Panc1 (cell line): ENCODE measurements around the gene ASCC1. TPM values are rescaled to one million over a fixed set of nuclear protein-coding genes. Genes with fewer than 3 reads are reported as not detected.

ENCODE experiments used
- ATAC-seq: fragments of 200-7000 bp; cut with Tn5 transposase; 2 replicates; pipeline ENCODE4 v1.9.1; 2020; ENCODE audit warnings: mild to moderate bottlenecking, moderate library complexity
- Bru-seq: library from RNA; stranded (reverse); fragments of 400-500 nt; gene quantifications from one replicate; lab custom pipeline; 2021; lab: Mats Ljungman, UMichigan
- BruChase-seq, 2 experiments: library from RNA; stranded (reverse); fragments of 400-500 nt; gene quantifications; one replicate each; lab custom pipeline; 2021; lab: Mats Ljungman, UMichigan
- BruUV-seq: library from RNA; stranded (reverse); fragments of 400-500 nt; replicated peaks from 2 replicates; lab custom pipeline; 2021; lab: Mats Ljungman, UMichigan
- CTCF ChIA-PET: fragments of 300-600 bp; sonication (Branson Sonifier 250); formaldehyde crosslinking; loops from one replicate; lab custom pipeline; 2022; ENCODE audit warnings: antibody characterized with exemption; lab: Charles Lee
- POLR2A ChIA-PET: fragments of 300-600 bp; sonication (Branson Sonifier 250); formaldehyde crosslinking; loops from one replicate; lab custom pipeline; 2022; ENCODE audit warnings: antibody characterized with exemption; lab: Charles Lee
- DNase-seq: peaks from one replicate; pipeline ENCODE4 v3.0.0-alpha.2; 2010; ENCODE audit warnings: low read depth, low spot score
- H3K27ac ChIP-seq: 2 replicates; pipeline ENCODE4 v1.5.1; 2011; ENCODE audit warnings: mild to moderate bottlenecking, low read length, inconsistent platforms
- H3K27me3 ChIP-seq: fragments of 200-500 bp; sonication (Bioruptor generic); 2 replicates; pipeline ENCODE4 v1.6.0; 2014; ENCODE audit warnings: low read length, inconsistent platforms; ENCODE audit not compliant: control insufficient read depth, insufficient read depth
- H3K36me3 ChIP-seq: fragments of 200-500 bp; sonication (Bioruptor generic); 2 replicates; pipeline ENCODE4 v1.5.1; 2014; ENCODE audit warnings: inconsistent platforms, mild to moderate bottlenecking, low read length, moderate library complexity; ENCODE audit not compliant: control insufficient read depth, insufficient read depth
- H3K4me1 ChIP-seq: 2 replicates; pipeline ENCODE4 v1.5.1; 2011; ENCODE audit warnings: inconsistent platforms, mild to moderate bottlenecking, low read length, moderate library complexity; ENCODE audit not compliant: control insufficient read depth, insufficient read depth
- H3K4me3 ChIP-seq, 2 experiments: 2 replicates each; pipeline ENCODE4 v1.5.1; 2011 to 2012; ENCODE audit warnings: low read depth in 2 of 2, low read length in 2 of 2, mild to moderate bottlenecking in 2 of 2, inconsistent platforms in 1 of 2, moderate library complexity in 1 of 2
- H3K9me3 ChIP-seq: fragments of 200-500 bp; sonication (Bioruptor generic); 2 replicates; pipeline ENCODE4 v1.5.1; 2014; ENCODE audit warnings: low read depth, mild to moderate bottlenecking, inconsistent platforms, low read length, moderate library complexity; ENCODE audit not compliant: control insufficient read depth, insufficient read depth
- CTCF ChIP-seq: fragments of 450-650 bp; IDR thresholded peaks from 2 replicates; pipeline ENCODE4 v1.5.1; 2017; ENCODE audit warnings: mild to moderate bottlenecking
- POLR2AphosphoS5 ChIP-seq: IDR thresholded peaks from 2 replicates; pipeline ENCODE4 v1.6.1; 2012; ENCODE audit warnings: mild to moderate bottlenecking, low read depth, low read length, moderate library complexity
- REST ChIP-seq, 2 experiments: IDR thresholded peaks; 2 replicates each; pipeline ENCODE4 v1.6.1; 2011 to 2012; ENCODE audit warnings: low read depth in 2 of 2, control low read depth in 1 of 2, low read length in 1 of 2, mild to moderate bottlenecking in 1 of 2, moderate library complexity in 1 of 2; ENCODE audit not compliant: insufficient read depth in 1 of 2
- SIN3A ChIP-seq: IDR thresholded peaks from 2 replicates; pipeline ENCODE4 v1.6.1; 2012; ENCODE audit warnings: low read depth, mild to moderate bottlenecking, low read length, moderate library complexity, borderline replicate concordance; ENCODE audit not compliant: insufficient read depth
- TCF7L2 ChIP-seq: IDR thresholded peaks from 2 replicates; pipeline ENCODE4 v1.6.1; 2011; ENCODE audit warnings: mild to moderate bottlenecking, low read depth, low read length, inconsistent platforms
- in situ Hi-C: cut with HindIII; loops from 2 replicates; pipeline ENCODE4 v1.10.0; 2016; ENCODE audit warnings: low sequenced_read_pairs, low pct_unique_long_range_greater_than_20kb
- intact Hi-C: fragments of 100-400 bp; cut with micrococcal nuclease; formaldehyde crosslinking; loops from one replicate; pipeline ENCODE4 v1.10.0; 2022; ENCODE audit not compliant: unreplicated experiment
- long read RNA-seq: library from polyadenylated mRNA; unstranded; transcript quantifications from one replicate; pipeline ENCODE4 v2.0.0, GENCODE V29; 2021; ENCODE audit not compliant: unreplicated experiment
- polyA plus RNA-seq: library from polyadenylated mRNA; unstranded; fragments of >200 nt; gene quantifications from one replicate; pipeline ENCODE4 v1.2.1, GENCODE V29; 2012; ENCODE audit warnings: missing spikeins; ENCODE audit not compliant: insufficient read length
- total RNA-seq: library from RNA; stranded (reverse); gene quantifications from one replicate; pipeline ENCODE4 v1.2.1, GENCODE V29; 2021; ENCODE audit not compliant: unreplicated experiment

The ASCC1 gene
- total RNA-seq (114 TPM), Bru-seq, nascent RNA (percentile 93 among the genes with signal in this experiment), BruChase-seq, experiment 1, labeled RNA remaining after a 2-hour chase (percentile 81 among the genes with signal in this experiment), BruChase-seq, experiment 2, labeled RNA remaining after a 6-hour chase (percentile 86 among the genes with signal in this experiment)
- 72.9 TPM for polyA plus RNA-seq
- long read RNA-seq, transcript ASCC1-202 (10 exons, 2,002 nt), result major isoform, 29 of 157 reads
- long read RNA-seq, transcript ASCC1-205 (10 exons, 2,683 nt), result minor isoform, 13 of 157 reads
- long read RNA-seq, partial matches to known transcripts, result 3 of 157 reads
- long read RNA-seq, other reads (novel, unspliced or antisense), result 108 of 157 reads

GRCh38 chr10:72215611-72216549 is at the start of gene ASCC1, which contains the start of gene ANAPC16:
ASCC1 (minus strand) TSS chr10:72216276; CDS start chr10:72213298, 2,978 bp downstream.
ANAPC16 (plus strand) TSS chr10:72216012; CDS start chr10:72223915, 7,903 bp downstream.
- DNase-seq (peak; percentile 89), ATAC-seq (peak; percentile 95)
- Histone ChIP-seq H3K4me1 (peaks cover 31% of the 10 kb centered on the region), H3K9me3 (no peaks in the 10 kb centered on the region), H3K27me3 (no peaks in the 10 kb centered on the region), H3K4me3 (peak within 1 kb of the TSS; percentile 68 to 76), H3K27ac (peak within 1 kb of the TSS; percentile 99), H3K36me3 (peaks cover 6% of the 10 kb centered on the region)
- intact Hi-C loops (loop anchor here (5.0 to 10.0 kb wide), 2 partner anchors 44 to 321 kb away; no protein-coding TSS in a partner anchor), in situ Hi-C loops (no loop called here)
- TF ChIP-seq TCF7L2, result peak; percentile 63; the same call in 1 of the 2 replicates
- TF ChIP-seq CTCF, result no peak
- peak in 1 of 2 experiments; percentile 72; a peak in 2 of 4 replicates for TF ChIP-seq REST (IDR thresholded peaks at IDR 0.05; ENCODE audit: insufficient read depth in 1 of 2, low read depth in 2 of 2, low read length in 1 of 2)
- TF ChIP-seq SIN3A, result peak; percentile 88
- peak; percentile 94 for TF ChIP-seq POLR2AphosphoS5
- ChIA-PET POLR2A (interaction anchor here (0.5 to 0.7 kb wide), 4 partner anchors 12 to 291 kb away, joined by 4 to 5 read pairs (median 4); no protein-coding TSS in a partner anchor), CTCF (interaction anchor here (0.8 kb wide), 1 partner anchor 167 kb away, joined by 3 read pairs; no protein-coding TSS in a partner anchor)
- BruUV-seq, result no TSS peak

GRCh38 chr10:72265508-72265907 is 49.4 kb upstream of the ASCC1 start:
- Histone ChIP-seq H3K9me3 (no peaks in the 10 kb centered on the region), H3K4me3 (no peak overlapping the region), H3K27ac (peak overlapping the region; percentile 13; the same call in 1 of the 2 replicates), H3K4me1 (peaks cover 17% of the 10 kb centered on the region), H3K36me3 (no peaks in the 10 kb centered on the region), H3K27me3 (no peaks in the 10 kb centered on the region)
- DNase-seq (no peak), ATAC-seq (no peak)
- BruUV-seq, result no TSS peak
- ChIA-PET CTCF (no interaction called here), POLR2A (no interaction called here)
- TF ChIP-seq CTCF (no peak), POLR2AphosphoS5 (no peak), TCF7L2 (no peak), REST (IDR thresholded peaks at IDR 0.05; ENCODE audit: insufficient read depth in 1 of 2, low read depth in 2 of 2, low read length in 1 of 2) (no peak), SIN3A (no peak)
- in situ Hi-C loops, result no loop called here
- intact Hi-C loops, result no loop called here
